ENCODE results near the gene ACVR1C. TPM values are rescaled to one million over a fixed set of nuclear protein-coding genes. Genes with fewer than 3 reads are reported as not detected.

The ACVR1C gene
- total RNA-seq, 1 donor from 2014 or later, result 0.10 TPM

- peaks cover 4% of the 10 kb centered on the region for H3K9me3 Mint-ChIP-seq (ENCODE audit: unreplicated experiment)
- no peak for DNase-seq (ENCODE audit: low spot score)
- no peak overlapping the region for H3K4me3 Mint-ChIP-seq (ENCODE audit: unreplicated experiment)
- no peak for TF ChIP-seq CTCF (IDR thresholded peaks at IDR 0.05; ENCODE audit: unreplicated experiment)
- H3K27me3 Mint-ChIP-seq (ENCODE audit: unreplicated experiment), result peaks cover 2% of the 10 kb centered on the region
- H3K4me1 Mint-ChIP-seq (ENCODE audit: unreplicated experiment), result no peaks in the 10 kb centered on the region
- H3K36me3 Mint-ChIP-seq (ENCODE audit: low read depth, unreplicated experiment), result no peaks in the 10 kb centered on the region
- no peak overlapping the region for H3K27ac Mint-ChIP-seq (ENCODE audit: unreplicated experiment)
These were observed 63.1 kb downstream of the ACVR1C start for GRCh38 chr2:157565550-157565949.

- no peak for DNase-seq (ENCODE audit: low spot score)
- H3K27me3 Mint-ChIP-seq (ENCODE audit: unreplicated experiment), result peaks cover 4% of the 10 kb centered on the region
- H3K36me3 Mint-ChIP-seq (ENCODE audit: low read depth, unreplicated experiment), result no peaks in the 10 kb centered on the region
- no peak overlapping the region for H3K4me3 Mint-ChIP-seq (ENCODE audit: unreplicated experiment)
- TF ChIP-seq CTCF (IDR thresholded peaks at IDR 0.05; ENCODE audit: unreplicated experiment), result no peak
- H3K27ac Mint-ChIP-seq (ENCODE audit: unreplicated experiment), result no peak overlapping the region
- H3K4me1 Mint-ChIP-seq (ENCODE audit: unreplicated experiment), result no peaks in the 10 kb centered on the region
- H3K9me3 Mint-ChIP-seq (ENCODE audit: unreplicated experiment), result peaks cover 4% of the 10 kb centered on the region
These were observed 68.8 kb downstream of the ACVR1C start for GRCh38 chr2:157559890-157560289.

GRCh38 chr2:157559461-157559860 is 69.2 kb downstream of the ACVR1C start:
- Mint-ChIP-seq H3K27me3 (ENCODE audit: unreplicated experiment) (peaks cover 2% of the 10 kb centered on the region), H3K4me3 (ENCODE audit: unreplicated experiment) (no peak overlapping the region), H3K27ac (ENCODE audit: unreplicated experiment) (no peak overlapping the region), H3K4me1 (ENCODE audit: unreplicated experiment) (no peaks in the 10 kb centered on the region), H3K9me3 (ENCODE audit: unreplicated experiment) (peaks cover 4% of the 10 kb centered on the region), H3K36me3 (ENCODE audit: low read depth, unreplicated experiment) (no peaks in the 10 kb centered on the region)
- no peak for DNase-seq (ENCODE audit: low spot score)
- no peak for TF ChIP-seq CTCF (IDR thresholded peaks at IDR 0.05; ENCODE audit: unreplicated experiment)

- no peaks in the 10 kb centered on the region for H3K36me3 Mint-ChIP-seq (ENCODE audit: low read depth, unreplicated experiment)
- H3K4me1 Mint-ChIP-seq (ENCODE audit: unreplicated experiment), result no peaks in the 10 kb centered on the region
- H3K4me3 Mint-ChIP-seq (ENCODE audit: unreplicated experiment), result no peak overlapping the region
- H3K9me3 Mint-ChIP-seq (ENCODE audit: unreplicated experiment), result peaks cover 4% of the 10 kb centered on the region
- DNase-seq (ENCODE audit: low spot score), result no peak
- H3K27ac Mint-ChIP-seq (ENCODE audit: unreplicated experiment), result no peak overlapping the region
- peaks cover 2% of the 10 kb centered on the region for H3K27me3 Mint-ChIP-seq (ENCODE audit: unreplicated experiment)
- TF ChIP-seq CTCF (IDR thresholded peaks at IDR 0.05; ENCODE audit: unreplicated experiment), result no peak
These were observed 69.6 kb downstream of the ACVR1C start for GRCh38 chr2:157559061-157559460.

GRCh38 chr2:157557770-157558169 is 70.9 kb downstream of the ACVR1C start:
- no peak overlapping the region for H3K27ac Mint-ChIP-seq (ENCODE audit: unreplicated experiment)
- TF ChIP-seq CTCF (IDR thresholded peaks at IDR 0.05; ENCODE audit: unreplicated experiment), result no peak
- H3K27me3 Mint-ChIP-seq (ENCODE audit: unreplicated experiment), result peaks cover 2% of the 10 kb centered on the region
- H3K4me3 Mint-ChIP-seq (ENCODE audit: unreplicated experiment), result no peak overlapping the region
- no peaks in the 10 kb centered on the region for H3K9me3 Mint-ChIP-seq (ENCODE audit: unreplicated experiment)
- no peaks in the 10 kb centered on the region for H3K36me3 Mint-ChIP-seq (ENCODE audit: low read depth, unreplicated experiment)
- no peak for DNase-seq (ENCODE audit: low spot score)
- no peaks in the 10 kb centered on the region for H3K4me1 Mint-ChIP-seq (ENCODE audit: unreplicated experiment)
